ES-I3 (cell line): ENCODE measurements around the gene KCNRG.
"Not testable (repeated sequence)": the region's sequence is repeated elsewhere in the genome, so short reads cannot be mapped to it uniquely, and the experiment has no call there.

Experiments
- H3K36me3 ChIP-seq: 2 replicates; pipeline ENCODE4 v1.6.1; 2013; ENCODE audit warnings: mild to moderate bottlenecking, low read length, control low read depth, moderate library complexity; ENCODE audit not compliant: insufficient read depth
- H3K4me1 ChIP-seq: 2 replicates; pipeline ENCODE4 v1.6.1; 2013; ENCODE audit warnings: mild to moderate bottlenecking, control low read depth, low read length; ENCODE audit not compliant: insufficient read depth
- H3K9ac ChIP-seq: 2 replicates; pipeline ENCODE4 v1.6.1; 2013; ENCODE audit warnings: low read depth, mild to moderate bottlenecking, low read length, moderate library complexity
- H3K9me3 ChIP-seq: 2 replicates; pipeline ENCODE4 v1.6.1; 2013; ENCODE audit warnings: mild to moderate bottlenecking, low read length, moderate library complexity; ENCODE audit not compliant: control insufficient read depth, insufficient read depth

KCNRG gene

DNA sequence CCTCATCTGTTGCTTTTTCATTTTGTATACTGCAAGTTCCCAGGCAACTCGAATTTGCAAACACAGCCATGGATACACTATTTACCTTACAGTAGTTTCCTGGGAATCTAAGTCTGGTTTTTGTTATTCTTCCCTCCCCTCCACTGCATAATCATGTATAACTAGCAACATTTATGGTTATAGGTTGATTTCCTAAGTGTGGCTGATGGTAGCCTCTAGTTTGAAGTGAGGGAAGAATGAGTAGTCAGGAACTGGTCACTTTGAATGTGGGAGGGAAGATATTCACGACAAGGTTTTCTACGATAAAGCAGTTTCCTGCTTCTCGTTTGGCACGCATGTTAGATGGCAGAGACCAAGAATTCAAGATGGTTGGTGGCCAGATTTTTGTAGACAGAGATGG, at the start of gene KCNRG:
Gene KCNRG (plus strand): TSS at position 187 of the 400 bp plus-strand sequence. CDS start 50 bp downstream, at position 237.
- H3K9ac ChIP-seq, result no peak within 1 kb of the TSS
- H3K4me1 ChIP-seq, result peaks cover 6% of the 10 kb centered on the region
- peaks cover 14% of the 10 kb centered on the region; the same call in 1 of the 2 replicates for H3K36me3 ChIP-seq
- no peaks in the 10 kb centered on the region for H3K9me3 ChIP-seq

GRCh38 chr13:49967456-49967855, 47.8 kb upstream of the KCNRG start:
- Histone ChIP-seq H3K4me1 (no peaks in the 10 kb centered on the region), H3K36me3 (no peaks in the 10 kb centered on the region), H3K9me3 (peaks cover 2% of the 10 kb centered on the region), H3K9ac (no peak overlapping the region)

GRCh38 chr13:49972709-49973108, 42.5 kb upstream of the KCNRG start:
- Histone ChIP-seq H3K4me1 (no peaks in the 10 kb centered on the region), H3K36me3 (no peaks in the 10 kb centered on the region), H3K9ac (no peak overlapping the region), H3K9me3 (no peaks in the 10 kb centered on the region)

- no peaks in the 10 kb centered on the region for H3K36me3 ChIP-seq
- H3K4me1 ChIP-seq, result no peaks in the 10 kb centered on the region
- H3K9ac ChIP-seq, result no peak overlapping the region
- no peaks in the 10 kb centered on the region for H3K9me3 ChIP-seq
Measured at GRCh38 chr13:49975826-49976225, 39.4 kb upstream of the KCNRG start.

DNA sequence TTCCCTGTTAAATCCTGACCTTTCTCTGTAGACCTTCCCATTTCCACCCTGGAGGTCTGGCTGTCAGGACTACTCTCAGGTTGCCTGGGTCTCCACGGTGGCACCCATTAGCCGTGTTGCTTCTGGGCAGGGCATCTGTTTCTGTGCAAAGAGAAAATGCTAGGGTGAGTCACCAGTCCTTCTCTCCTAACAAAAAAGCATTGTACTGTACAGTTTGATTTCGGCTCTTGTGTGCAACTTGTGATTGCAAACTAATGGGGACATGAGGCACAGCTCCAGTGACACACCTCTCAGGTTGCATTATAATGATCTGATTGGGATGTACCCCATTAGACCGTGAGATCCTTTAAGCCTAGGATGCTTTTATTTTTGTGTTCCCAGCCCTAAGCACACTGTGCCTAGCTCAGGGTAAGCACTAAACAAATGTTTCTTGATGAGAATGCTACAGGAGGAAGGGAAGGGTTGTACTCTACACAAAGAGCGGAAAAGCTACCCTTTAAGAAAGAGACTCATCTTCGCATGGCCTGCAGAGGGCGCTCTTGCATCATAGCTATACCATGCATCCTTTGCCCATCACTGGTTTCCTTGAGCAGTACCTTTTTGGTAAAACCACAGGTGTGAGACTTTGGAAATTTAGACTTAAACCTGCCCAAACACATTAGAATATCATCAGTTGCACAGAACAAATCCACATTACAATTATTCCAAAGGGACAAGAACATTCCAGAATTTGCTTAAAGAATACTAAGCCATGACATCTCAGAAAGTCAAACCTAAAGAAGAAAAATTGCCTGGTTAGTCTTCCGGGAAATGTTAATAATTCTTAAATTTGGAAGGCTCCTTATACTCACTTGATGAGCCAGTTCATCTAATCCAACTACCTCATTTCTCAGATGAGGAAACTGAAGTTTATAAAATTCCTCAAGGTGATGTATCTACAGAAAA, 38.7 kb upstream of the KCNRG start:
- Histone ChIP-seq H3K9ac (no peak overlapping the region), H3K4me1 (no peaks in the 10 kb centered on the region), H3K9me3 (no peaks in the 10 kb centered on the region), H3K36me3 (no peaks in the 10 kb centered on the region)

GRCh38 chr13:49977992-49978391, 37.3 kb upstream of the KCNRG start:
- Histone ChIP-seq H3K36me3 (no peaks in the 10 kb centered on the region), H3K9ac (no peak overlapping the region), H3K4me1 (no peaks in the 10 kb centered on the region), H3K9me3 (no peaks in the 10 kb centered on the region)

- no peaks in the 10 kb centered on the region for H3K9me3 ChIP-seq
- H3K36me3 ChIP-seq, result no peaks in the 10 kb centered on the region
- H3K9ac ChIP-seq, result no peak overlapping the region
- H3K4me1 ChIP-seq, result no peaks in the 10 kb centered on the region
Measured at GRCh38 chr13:49980266-49980665, 35.0 kb upstream of the KCNRG start.

GRCh38 chr13:49985129-49985528, 30.1 kb upstream of the KCNRG start:
- H3K9me3 ChIP-seq, result no peaks in the 10 kb centered on the region
- no peak overlapping the region for H3K9ac ChIP-seq
- no peaks in the 10 kb centered on the region for H3K36me3 ChIP-seq
- no peaks in the 10 kb centered on the region for H3K4me1 ChIP-seq

DNA sequence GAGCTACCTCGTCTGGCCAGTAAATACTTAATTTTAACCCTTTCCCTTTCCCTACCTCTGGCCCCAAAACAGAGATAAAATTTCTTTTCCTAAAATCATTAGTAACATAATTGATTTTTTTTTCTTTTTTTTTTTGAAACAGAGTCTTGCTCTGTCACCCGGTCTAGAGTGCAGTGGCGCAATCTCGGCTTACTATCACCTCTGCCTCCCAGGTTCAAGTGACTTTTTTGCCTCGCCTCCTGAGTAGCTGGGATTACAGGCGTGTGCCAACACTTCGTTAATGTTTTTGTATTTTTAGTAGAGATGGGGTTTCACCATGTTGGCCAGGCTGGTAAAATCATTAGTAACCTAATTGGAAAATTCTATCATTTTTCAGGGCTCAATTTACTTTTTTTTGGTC, 28.8 kb upstream of the KCNRG start:
- Histone ChIP-seq H3K4me1 (no peaks in the 10 kb centered on the region), H3K9ac (no peak overlapping the region), H3K36me3 (no peaks in the 10 kb centered on the region), H3K9me3 (no peaks in the 10 kb centered on the region)

DNA sequence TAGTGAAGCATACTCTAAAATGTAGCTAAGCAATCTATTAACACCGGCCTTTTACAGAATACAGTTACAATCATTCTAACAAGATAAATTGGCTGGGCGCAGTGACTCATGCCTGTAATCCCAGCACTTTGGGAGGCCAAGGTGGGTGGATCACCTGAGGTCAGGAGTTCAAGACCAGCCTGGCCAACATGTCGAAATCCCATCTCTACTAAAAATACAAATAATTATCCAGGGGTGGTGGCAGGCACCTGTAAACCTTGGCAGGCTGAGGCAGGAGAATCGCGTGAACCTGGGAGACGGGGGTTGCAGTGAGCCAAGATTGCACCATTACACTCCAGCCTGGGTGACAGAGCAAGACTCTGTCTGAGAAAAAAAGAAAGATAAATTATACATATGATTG, 24.6 kb upstream of the KCNRG start:
- H3K9me3 ChIP-seq, H3K4me1 ChIP-seq, H3K9ac ChIP-seq, H3K36me3 ChIP-seq: not testable (repeated sequence)

GRCh38 chr13:49993111-49993510, 22.1 kb upstream of the KCNRG start:
- H3K9me3 ChIP-seq, result no peaks in the 10 kb centered on the region
- no peak overlapping the region for H3K9ac ChIP-seq
- no peaks in the 10 kb centered on the region for H3K4me1 ChIP-seq
- H3K36me3 ChIP-seq, result no peaks in the 10 kb centered on the region

- no peaks in the 10 kb centered on the region; the same call in 1 of the 2 replicates for H3K4me1 ChIP-seq
- H3K9ac ChIP-seq, result no peak overlapping the region
- no peaks in the 10 kb centered on the region for H3K36me3 ChIP-seq
- no peaks in the 10 kb centered on the region for H3K9me3 ChIP-seq
Measured at GRCh38 chr13:49993666-49994065, 21.6 kb upstream of the KCNRG start.

DNA sequence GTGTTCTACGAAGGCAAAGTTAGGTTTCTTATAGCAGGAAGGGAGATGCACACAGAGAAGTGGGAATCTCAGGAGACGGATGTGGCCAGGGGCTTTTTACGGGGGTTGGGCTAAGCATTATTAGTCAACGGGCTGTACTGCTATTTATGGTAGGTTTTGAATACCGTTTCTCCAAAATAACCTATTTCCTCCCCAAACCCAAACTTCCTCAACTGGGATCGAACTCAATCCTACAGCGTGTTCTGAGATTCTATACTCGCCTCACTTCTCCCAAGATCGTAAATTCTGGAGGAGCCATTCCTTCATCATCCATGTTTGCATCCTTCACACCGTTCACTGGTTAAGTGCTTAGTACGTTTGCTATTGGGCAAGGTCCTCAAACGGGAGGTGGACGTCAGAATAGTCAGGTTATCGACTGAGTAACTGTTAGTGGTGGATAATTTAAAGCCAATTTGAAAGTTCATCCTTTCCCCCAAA, 19.6 kb upstream of the KCNRG start:
- no peaks in the 10 kb centered on the region for H3K9me3 ChIP-seq
- no peaks in the 10 kb centered on the region for H3K36me3 ChIP-seq
- H3K9ac ChIP-seq, result peak overlapping the region; percentile 85
- peaks cover 7% of the 10 kb centered on the region; the same call in 1 of the 2 replicates for H3K4me1 ChIP-seq

GRCh38 chr13:49996161-49996915, 18.9 kb upstream of the KCNRG start:
- Histone ChIP-seq H3K9me3 (no peaks in the 10 kb centered on the region), H3K4me1 (peaks cover 7% of the 10 kb centered on the region; the same call in 1 of the 2 replicates), H3K36me3 (no peaks in the 10 kb centered on the region), H3K9ac (peak overlapping the region; percentile 85)
